SK-N-SH (cell line): ENCODE results near the gene IKZF2.

Source experiments
- ELF1 ChIP-seq: IDR thresholded peaks from 2 replicates; pipeline ENCODE4 v1.4.0; 2012
- EZH2phosphoT487 ChIP-seq: fragments of 200-600 bp; sonication (generic); IDR thresholded peaks from 2 replicates; pipeline ENCODE4 v1.6.1; 2017; ENCODE audit warnings: low read depth, mixed run types, mild to moderate bottlenecking, antibody characterized with exemption, moderate library complexity, borderline replicate concordance
- JUND ChIP-seq: IDR thresholded peaks from 2 replicates; pipeline ENCODE4 v1.4.0; 2012
- POLR2AphosphoS5 ChIP-seq: IDR thresholded peaks from 2 replicates; pipeline ENCODE4 v1.6.1; 2012; ENCODE audit warnings: low read depth, low read length
- RAD21 ChIP-seq: IDR thresholded peaks from 2 replicates; pipeline ENCODE4 v1.6.1; 2012; ENCODE audit warnings: mild to moderate bottlenecking, low read length
- RFX5 ChIP-seq: IDR thresholded peaks from 2 replicates; pipeline ENCODE4 v1.6.1; 2012; ENCODE audit warnings: mild to moderate bottlenecking, improper control_type of control experiment, low read length
- RXRA ChIP-seq: IDR thresholded peaks from 2 replicates; pipeline ENCODE4 v1.4.0; 2012; ENCODE audit warnings: low read depth, mild to moderate bottlenecking, borderline replicate concordance
- SMC3 ChIP-seq: IDR thresholded peaks from 2 replicates; pipeline ENCODE4 v1.6.1; 2012; ENCODE audit warnings: low read depth, low read length, improper control_type of control experiment
- TF ChIP-seq, protein P1 (sequence below): fragments of 200-600 bp; sonication (generic); IDR thresholded peaks from 2 replicates; pipeline ENCODE4 v1.6.1; 2017; ENCODE audit warnings: antibody characterized with exemption, mild to moderate bottlenecking, moderate library complexity
- TF ChIP-seq, protein P2 (sequence below): IDR thresholded peaks from 2 replicates; pipeline ENCODE4 v1.6.1; 2012; ENCODE audit warnings: mild to moderate bottlenecking, low read depth, low read length, moderate library complexity
- TF ChIP-seq, protein P3 (sequence below): IDR thresholded peaks from 2 replicates; pipeline ENCODE4 v1.4.0; 2012; ENCODE audit warnings: low read depth, borderline replicate concordance

DNA sequence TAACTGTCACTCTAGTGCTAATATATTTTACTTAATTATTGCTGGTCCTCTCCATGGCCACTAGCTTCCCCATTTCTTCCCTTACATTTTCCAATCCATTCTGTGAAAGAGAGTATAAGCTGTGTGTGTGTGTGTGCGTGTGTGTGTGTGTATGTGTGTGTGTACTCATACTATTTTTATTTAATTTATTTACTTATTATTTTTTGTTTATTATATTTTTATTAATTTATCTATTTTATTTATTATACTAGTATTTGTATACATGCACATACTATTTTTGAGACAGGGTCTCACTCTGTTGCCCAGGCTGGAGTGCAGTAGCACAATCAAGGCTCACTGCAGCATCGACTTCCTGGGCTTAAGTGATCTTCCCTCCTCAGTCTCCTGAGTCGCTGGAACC, 59.6 kb downstream of the IKZF2 start:
- TF ChIP-seq, protein P1, sequence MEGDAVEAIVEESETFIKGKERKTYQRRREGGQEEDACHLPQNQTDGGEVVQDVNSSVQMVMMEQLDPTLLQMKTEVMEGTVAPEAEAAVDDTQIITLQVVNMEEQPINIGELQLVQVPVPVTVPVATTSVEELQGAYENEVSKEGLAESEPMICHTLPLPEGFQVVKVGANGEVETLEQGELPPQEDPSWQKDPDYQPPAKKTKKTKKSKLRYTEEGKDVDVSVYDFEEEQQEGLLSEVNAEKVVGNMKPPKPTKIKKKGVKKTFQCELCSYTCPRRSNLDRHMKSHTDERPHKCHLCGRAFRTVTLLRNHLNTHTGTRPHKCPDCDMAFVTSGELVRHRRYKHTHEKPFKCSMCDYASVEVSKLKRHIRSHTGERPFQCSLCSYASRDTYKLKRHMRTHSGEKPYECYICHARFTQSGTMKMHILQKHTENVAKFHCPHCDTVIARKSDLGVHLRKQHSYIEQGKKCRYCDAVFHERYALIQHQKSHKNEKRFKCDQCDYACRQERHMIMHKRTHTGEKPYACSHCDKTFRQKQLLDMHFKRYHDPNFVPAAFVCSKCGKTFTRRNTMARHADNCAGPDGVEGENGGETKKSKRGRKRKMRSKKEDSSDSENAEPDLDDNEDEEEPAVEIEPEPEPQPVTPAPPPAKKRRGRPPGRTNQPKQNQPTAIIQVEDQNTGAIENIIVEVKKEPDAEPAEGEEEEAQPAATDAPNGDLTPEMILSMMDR = no peak
- no peak for TF ChIP-seq RXRA
- TF ChIP-seq JUND = no peak
- TF ChIP-seq, protein P2, sequence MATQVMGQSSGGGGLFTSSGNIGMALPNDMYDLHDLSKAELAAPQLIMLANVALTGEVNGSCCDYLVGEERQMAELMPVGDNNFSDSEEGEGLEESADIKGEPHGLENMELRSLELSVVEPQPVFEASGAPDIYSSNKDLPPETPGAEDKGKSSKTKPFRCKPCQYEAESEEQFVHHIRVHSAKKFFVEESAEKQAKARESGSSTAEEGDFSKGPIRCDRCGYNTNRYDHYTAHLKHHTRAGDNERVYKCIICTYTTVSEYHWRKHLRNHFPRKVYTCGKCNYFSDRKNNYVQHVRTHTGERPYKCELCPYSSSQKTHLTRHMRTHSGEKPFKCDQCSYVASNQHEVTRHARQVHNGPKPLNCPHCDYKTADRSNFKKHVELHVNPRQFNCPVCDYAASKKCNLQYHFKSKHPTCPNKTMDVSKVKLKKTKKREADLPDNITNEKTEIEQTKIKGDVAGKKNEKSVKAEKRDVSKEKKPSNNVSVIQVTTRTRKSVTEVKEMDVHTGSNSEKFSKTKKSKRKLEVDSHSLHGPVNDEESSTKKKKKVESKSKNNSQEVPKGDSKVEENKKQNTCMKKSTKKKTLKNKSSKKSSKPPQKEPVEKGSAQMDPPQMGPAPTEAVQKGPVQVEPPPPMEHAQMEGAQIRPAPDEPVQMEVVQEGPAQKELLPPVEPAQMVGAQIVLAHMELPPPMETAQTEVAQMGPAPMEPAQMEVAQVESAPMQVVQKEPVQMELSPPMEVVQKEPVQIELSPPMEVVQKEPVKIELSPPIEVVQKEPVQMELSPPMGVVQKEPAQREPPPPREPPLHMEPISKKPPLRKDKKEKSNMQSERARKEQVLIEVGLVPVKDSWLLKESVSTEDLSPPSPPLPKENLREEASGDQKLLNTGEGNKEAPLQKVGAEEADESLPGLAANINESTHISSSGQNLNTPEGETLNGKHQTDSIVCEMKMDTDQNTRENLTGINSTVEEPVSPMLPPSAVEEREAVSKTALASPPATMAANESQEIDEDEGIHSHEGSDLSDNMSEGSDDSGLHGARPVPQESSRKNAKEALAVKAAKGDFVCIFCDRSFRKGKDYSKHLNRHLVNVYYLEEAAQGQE = no peak
- TF ChIP-seq RFX5 = no peak
- no peak for TF ChIP-seq EZH2phosphoT487
- TF ChIP-seq ELF1 = no peak
- TF ChIP-seq RAD21 = no peak
- no peak for TF ChIP-seq POLR2AphosphoS5
- TF ChIP-seq SMC3 = no peak
- TF ChIP-seq, protein P3, sequence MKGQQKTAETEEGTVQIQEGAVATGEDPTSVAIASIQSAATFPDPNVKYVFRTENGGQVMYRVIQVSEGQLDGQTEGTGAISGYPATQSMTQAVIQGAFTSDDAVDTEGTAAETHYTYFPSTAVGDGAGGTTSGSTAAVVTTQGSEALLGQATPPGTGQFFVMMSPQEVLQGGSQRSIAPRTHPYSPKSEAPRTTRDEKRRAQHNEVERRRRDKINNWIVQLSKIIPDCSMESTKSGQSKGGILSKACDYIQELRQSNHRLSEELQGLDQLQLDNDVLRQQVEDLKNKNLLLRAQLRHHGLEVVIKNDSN = no peak
